GM19193 (cell line): ENCODE results near the gene FKTN.
A peak's percentile ranks its signal among the peaks of the same experiment; 100 is the strongest.

Experiments used
- POLR2A ChIP-seq: IDR thresholded peaks from 4 replicates; pipeline ENCODE4 v1.6.1; 2011; ENCODE audit not compliant: insufficient read depth, insufficient read length; ENCODE audit errors: extremely low read depth

Gene FKTN

DNA sequence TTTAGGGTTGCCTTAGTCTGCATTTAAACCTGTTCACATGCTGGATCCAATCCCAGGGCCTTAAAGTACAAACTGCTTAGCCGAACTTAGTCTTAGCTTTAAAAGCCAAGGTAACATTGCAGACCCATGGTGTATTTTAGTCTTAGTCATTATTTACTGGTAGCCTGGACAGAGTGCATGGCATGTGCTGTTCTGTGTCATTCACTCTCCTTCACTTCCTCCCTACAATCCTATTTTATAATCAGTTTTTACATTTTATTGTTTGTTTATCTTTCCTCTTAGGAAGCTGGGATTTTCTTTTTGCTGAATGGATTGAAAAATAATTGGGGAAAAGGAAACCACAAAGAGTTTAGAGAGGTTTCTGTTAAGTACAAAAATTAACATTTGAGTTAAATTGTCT, 74.9 kb downstream of the FKTN start:
- no peak for TF ChIP-seq POLR2A

DNA sequence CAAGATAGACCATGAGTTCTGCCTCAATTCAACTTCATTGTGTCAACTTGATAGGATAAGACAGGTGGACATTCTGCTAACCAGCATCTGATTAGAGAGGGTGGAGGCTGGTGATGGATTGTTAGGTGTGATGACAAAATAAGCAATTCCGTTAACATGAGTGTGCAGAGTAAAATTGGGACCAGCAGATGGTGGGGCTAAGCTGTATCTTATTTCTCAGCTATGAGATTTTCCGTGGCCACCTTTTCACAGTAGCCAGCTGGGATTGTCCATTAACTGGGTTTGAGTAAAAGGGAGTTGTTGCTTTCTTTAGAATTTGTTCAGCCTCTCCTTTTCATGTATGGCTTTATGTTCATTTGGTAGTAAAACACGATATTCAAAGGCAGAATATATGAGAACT, 75.5 kb downstream of the FKTN start:
- TF ChIP-seq POLR2A: no peak

DNA sequence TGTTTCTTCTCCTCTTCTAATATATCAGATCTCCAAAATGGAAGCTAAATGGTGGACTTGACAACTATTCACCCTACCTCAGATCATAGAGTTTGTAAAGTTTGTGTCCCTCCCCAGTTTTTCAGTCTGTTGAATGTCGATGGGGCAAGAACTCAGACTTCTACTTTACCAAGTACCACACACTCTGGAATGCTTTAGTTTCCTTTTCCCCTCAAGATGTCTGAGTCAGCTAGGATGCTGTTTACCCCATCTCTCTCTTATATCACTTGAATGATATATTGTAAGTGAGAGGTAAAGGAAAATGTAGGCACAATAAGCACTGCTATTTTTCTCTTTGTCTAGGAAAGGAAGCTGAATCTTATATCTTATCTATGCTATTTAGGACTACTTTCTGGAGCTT, 78.4 kb downstream of the FKTN start:
- TF ChIP-seq POLR2A: no peak

DNA sequence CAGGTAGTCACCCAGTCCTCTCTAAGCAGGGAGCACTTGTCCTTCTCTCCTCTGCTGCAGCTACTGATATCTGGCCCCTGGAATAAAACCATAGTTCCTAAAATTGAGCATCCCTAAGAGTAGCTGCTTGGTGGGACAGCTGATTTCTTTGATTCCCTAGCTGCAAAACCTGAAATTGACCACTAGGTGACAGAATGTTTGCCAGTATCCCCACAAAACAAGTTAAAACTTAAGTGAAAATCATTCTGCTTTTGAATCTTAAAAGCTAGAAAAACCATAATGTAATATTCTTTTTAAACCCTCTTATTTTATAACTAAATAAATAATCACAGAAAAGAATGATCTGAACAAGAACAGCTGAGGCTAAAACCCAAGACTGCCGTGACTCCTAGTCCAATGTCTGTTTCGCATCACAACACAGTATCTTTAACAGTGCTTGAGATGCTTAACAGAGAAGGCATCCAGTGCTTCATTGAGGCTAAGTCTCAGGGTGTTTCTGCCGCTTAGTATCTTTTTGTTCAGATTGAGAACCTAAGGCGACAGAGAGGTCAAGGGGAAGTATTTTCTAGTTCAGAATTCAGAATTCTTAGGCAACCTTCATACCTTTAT, 80.0 kb downstream of the FKTN start:
- no peak for TF ChIP-seq POLR2A

DNA sequence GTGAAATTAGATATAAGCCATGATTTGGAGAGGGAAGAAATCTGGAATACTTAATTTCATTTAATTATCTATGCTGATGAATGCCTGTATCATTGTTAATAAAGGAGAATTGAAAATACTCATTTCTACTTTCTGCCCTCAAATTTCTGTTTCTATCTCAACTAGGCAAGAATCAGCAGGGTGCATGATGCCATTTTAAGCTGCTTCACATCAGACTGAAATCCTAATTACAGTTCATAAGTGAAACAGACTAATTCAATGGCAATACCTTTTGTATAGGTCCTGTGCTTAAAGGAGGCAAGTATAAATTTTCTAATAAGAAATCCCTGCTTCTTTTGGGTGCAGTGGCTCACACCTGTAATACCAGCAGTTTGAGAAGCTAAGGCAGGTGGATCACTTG, 82.0 kb downstream of the FKTN start:
- TF ChIP-seq POLR2A: no peak

GRCh38 chr9:105643795-105644194, 85.9 kb downstream of the FKTN start:
- no peak for TF ChIP-seq POLR2A

DNA sequence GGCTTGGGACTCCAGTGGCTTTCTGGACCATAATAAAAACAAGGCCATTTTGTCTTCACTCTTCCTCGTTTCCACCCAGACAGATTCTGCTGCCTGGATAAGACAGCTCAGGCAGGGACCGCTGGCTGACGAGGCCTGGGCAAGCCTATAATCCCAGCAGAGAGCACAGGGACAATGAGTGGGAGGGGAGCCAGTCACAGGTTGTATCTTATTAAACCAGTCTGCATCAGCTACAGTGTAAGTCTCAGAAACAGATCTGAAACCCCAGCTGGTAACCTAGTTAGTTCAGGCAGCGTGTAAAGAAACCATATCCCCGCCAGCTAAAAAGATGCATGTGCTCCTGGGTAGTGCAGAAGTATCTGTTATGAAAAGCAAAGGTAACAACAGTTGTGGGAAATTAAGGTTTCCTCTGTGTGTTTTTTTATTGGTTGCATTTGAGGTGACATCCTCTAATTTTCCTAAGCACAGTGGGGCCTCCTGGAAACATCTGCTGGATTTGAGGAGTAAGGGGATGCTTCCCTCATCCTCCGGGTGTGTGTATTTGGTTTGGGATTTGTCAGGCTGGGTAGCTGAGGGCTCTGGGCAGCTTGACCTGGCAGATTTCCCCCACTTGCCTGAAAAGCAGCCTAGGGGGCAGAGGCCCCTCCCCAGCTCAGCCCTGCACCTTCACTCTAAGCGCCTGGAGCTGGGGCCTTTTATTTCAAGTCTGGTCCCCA, 89.1 kb downstream of the FKTN start:
- TF ChIP-seq POLR2A: no peak

DNA sequence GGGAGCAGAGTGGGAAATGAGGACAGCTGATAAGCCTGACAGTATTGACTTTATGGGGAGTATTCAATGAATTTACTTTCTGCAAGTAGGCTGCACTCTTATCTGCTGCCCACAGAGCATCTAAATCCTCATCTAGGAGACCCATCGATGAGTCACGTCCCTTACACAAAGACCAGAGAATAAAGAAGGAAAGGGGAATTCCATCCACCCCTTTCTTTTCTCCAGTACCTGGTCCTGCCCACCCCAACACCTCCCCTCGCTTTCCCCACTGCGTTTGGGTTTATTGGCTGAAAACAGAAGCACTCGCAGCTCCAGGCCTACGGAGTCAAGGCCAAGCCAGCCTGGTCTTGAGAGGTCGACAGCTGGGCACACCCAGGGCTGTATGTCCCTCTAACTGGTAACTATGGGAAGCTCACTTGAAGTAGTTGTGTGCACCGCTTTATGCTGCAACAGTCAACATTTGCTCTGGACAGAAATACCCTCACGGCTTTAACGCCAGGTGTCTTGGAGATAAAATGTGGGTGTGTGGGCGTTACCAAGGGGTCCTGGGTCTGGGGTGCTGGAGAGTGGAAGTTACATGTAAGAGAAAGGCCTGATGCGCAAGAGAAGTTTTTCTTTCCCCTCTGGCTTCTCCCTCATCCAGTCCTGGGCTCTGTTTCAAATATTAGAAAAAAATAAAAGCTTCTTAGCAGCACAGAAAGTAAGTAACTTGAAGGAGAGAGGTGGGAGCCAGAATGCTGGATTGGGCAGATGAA, 89.8 kb downstream of the FKTN start:
- TF ChIP-seq POLR2A: no peak

- no peak for TF ChIP-seq POLR2A
Measured at GRCh38 chr9:105651806-105652205, 93.9 kb downstream of the FKTN start.

DNA sequence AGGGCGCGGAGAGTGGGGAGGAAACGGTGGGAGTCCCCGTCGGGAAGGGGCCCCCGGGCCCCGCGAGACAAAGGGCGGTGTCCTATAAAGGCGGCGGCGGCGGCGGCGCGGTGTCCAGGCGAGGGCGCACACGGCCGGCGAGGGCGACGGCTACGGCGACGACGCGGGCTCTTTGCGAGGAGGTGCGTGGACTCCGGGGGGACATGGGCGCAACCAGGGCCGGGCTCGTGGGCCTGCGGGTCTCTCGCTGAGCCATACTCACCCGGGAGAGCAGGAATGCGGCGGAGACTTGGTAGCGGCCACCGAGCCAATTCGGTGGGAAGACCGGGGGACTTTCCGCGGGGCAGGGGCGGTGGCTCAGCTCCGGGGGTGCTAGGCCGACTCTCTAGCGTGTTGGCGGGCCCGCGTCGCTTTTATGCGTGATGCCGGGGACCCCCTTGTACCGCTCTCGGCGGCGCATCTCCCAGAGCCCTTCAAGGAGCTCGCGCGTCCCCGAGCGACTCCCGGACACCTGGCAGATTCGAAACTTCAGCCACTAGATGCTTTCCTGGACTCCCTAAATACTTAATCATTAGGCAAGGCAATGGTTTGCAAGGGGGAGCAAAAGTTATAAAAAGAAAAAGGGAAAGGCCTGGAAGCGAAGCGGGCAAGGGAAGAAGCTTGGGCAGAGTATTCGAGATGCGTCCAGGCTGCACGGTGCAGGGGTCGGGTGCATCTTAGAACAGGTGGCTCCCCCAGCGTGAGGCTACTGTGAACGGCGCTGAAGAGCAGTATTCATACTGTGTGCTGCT, 98.4 kb downstream of the FKTN start:
- peak; percentile 14 for TF ChIP-seq POLR2A

DNA sequence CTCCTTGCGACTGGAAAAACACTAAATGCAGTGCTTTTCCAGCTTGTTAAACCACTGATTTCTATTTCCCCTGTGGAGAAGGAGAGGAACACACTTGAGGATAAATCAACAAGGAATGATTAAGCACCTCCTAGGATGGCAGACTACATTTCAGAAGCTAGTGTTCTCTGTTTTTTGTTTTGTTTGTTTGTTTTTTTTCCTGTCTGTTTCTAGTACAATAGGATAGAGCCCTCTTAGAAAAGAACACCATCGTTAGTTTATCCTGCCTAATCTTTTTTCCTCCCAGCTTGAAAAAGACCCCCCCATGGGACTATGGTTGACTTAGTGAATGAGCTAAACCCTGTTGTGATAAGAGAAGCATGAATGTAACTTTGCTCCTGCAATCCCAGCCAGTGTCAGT, 100.4 kb downstream of the FKTN start:
- no peak for TF ChIP-seq POLR2A

DNA sequence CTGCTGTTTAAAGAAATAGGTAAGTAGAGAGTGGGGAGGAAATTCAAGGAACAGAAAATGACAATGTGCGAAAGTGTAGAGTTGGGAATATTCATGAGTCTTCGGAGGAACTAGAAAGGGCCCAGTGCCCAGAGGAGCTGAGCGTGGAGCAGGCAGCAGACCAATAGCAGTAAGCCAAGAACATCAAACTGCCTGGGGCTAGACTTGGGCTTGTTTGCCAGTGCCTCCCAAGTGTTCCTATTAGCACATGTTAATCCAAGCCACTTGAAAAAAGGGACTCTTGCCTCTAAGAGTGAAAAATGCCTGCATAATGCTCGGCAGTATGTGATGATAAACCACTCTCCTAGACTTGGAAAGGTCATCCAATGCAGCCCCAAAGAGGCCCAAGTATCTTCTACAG, 103.1 kb downstream of the FKTN start:
- TF ChIP-seq POLR2A: no peak

DNA sequence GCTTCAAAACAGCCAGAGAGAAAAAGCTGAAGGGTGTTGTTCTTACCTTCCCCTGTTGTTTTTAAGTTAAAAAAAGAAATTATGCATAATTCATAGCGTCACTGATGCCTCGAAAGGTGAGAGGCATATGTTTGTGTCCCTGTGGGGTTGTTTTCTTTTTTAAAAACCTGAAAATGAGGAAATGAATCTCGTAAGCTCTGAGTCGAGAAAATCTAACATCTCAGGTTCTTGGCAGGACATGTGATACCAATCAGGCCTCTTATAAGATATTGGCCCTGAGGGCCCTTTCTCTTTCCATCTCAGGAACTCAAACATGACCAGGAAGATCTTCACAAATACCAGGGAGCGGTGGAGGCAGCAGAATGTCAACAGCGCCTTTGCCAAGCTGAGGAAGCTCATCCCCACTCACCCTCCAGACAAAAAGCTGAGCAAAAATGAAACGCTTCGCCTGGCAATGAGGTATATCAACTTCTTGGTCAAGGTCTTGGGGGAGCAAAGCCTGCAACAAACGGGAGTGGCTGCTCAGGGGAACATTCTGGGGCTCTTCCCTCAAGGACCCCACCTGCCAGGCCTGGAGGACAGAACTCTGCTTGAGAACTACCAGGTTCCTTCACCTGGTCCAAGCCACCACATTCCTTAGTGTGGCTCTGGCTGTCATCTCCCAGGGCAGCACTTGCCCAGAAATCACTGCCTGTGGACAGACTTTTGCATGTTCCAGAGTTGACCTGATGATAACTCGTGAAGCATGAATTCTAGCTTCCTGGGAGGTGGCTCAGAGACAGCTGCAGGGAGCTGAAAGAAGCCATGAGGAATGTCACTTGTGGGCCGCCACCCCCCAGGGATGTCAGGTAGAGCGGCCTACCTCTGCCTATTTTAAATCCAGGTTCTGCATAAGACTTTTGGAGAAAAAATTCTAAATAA, 104.5 kb downstream of the FKTN start, which contains the start of gene TAL2:
Gene TAL2 (plus strand): TSS at position 274 of the 921 bp plus-strand sequence. CDS start 40 bp downstream, at position 314.
- TF ChIP-seq POLR2A: no peak

- no peak for TF ChIP-seq POLR2A
Measured at GRCh38 chr9:105663914-105664313, 106.0 kb downstream of the FKTN start.
